Tibial nerve (tissue), 4 donors: ENCODE data around the gene DTNB. TPM values are rescaled to one million over a fixed set of nuclear protein-coding genes. Genes with fewer than 3 reads are reported as not detected.
A peak's percentile ranks its signal among the peaks of the same experiment; 100 is the strongest.

Experiments
- DNase-seq, 2 donors: peaks; one replicate each; pipeline ENCODE4 v3.0.0-alpha.2; 2019; ENCODE audit warnings: low spot score in 2 of 2
- H3K27ac ChIP-seq, 4 donors: fragments of 200-600 bp; sonication (generic) in 3 of 4; one replicate each; pipeline ENCODE4 v1.5.1; 2017 to 2019; ENCODE audit warnings: mild to moderate bottlenecking in 1 of 4
- H3K27me3 ChIP-seq, 2 donors: fragments of 200-600 bp; sonication (generic) in 1 of 2; one replicate each; pipeline versions ENCODE4 v1.5.1 to v1.6.0; 2017 to 2019
- H3K36me3 ChIP-seq, 3 donors: fragments of 200-600 bp; sonication (generic); one replicate each; pipeline ENCODE4 v1.5.1; 2018 to 2019
- H3K4me1 ChIP-seq, 4 donors: fragments of 200-600 bp; sonication (generic) in 3 of 4; one replicate each; pipeline ENCODE4 v1.5.1; 2017 to 2019
- H3K4me3 ChIP-seq, 4 donors: fragments of 200-600 bp; sonication (generic) in 3 of 4; one replicate each; pipeline ENCODE4 v1.5.1; 2017 to 2019; ENCODE audit warnings: mild to moderate bottlenecking in 1 of 4, moderate library complexity in 1 of 4
- H3K9me3 ChIP-seq, 4 donors: fragments of 200-600 bp; sonication (generic) in 3 of 4; one replicate each; pipeline ENCODE4 v1.5.1; 2017 to 2019
- CTCF ChIP-seq, 5 experiments: fragments of 200-600 bp in 3 of 5; fragments of 450-650 bp in 2 of 5; sonication (generic) in 3 of 5; IDR thresholded peaks; one replicate each; pipeline ENCODE4 v1.5.1; 2016 to 2019; ENCODE audit warnings: antibody characterized with exemption in 5 of 5, mild to moderate bottlenecking in 3 of 5, moderate library complexity in 2 of 5
- EP300 ChIP-seq, 2 donors: sonication (generic); formaldehyde crosslinking; IDR thresholded peaks; one replicate each; pipeline ENCODE4 v1.6.1; 2017; ENCODE audit warnings: antibody characterized with exemption in 2 of 2, mild to moderate bottlenecking in 1 of 2
- POLR2A ChIP-seq, 2 donors: fragments of 450-650 bp; IDR thresholded peaks; one replicate each; pipeline ENCODE4 v1.6.1; 2017; ENCODE audit warnings: antibody characterized with exemption in 2 of 2, mild to moderate bottlenecking in 2 of 2, moderate library complexity in 2 of 2
- WGBS, 2 donors: methylation state at CpG; one replicate each; pipeline ENCODE4 v1.1.5; 2018; 5-methylcytosine and 5-hydroxymethylcytosine counted together
- total RNA-seq, 4 donors: library from RNA; depleted of rRNA; stranded (reverse); fragments of >200 nt; gene quantifications; one replicate each; pipeline ENCODE4 v1.1.0, GENCODE V29; 2016

The DTNB gene
- total RNA-seq, 4 donors from 2014 or later, result 9.4 to 18.6 (median 13.1) TPM

- DNase-seq, result peak in 1 of 2 donors; percentile 55
- Histone ChIP-seq H3K27ac (peak overlapping the region in 1 of 4 donors; percentile 6), H3K4me1 (peaks cover 0 to 15% (median 4%) of the 10 kb centered on the region in 4 donors), H3K4me3 (peak overlapping the region in 3 of 4 donors; percentile 0 to 27 (median 13)), H3K9me3 (no peaks in the 10 kb centered on the region), H3K36me3 (no peaks in the 10 kb centered on the region), H3K27me3 (no peaks in the 10 kb centered on the region)
- 43 to 44% methylated on average over 10 of the region's 10 CpGs for WGBS, 2 donors
- no peak for TF ChIP-seq EP300 (IDR thresholded peaks at IDR 0.05)
- peak; percentile 72 to 83 (median 78) for TF ChIP-seq CTCF (IDR thresholded peaks at IDR 0.05)
Measured at GRCh38 chr2:25521665-25522387, 151.6 kb downstream of the DTNB start.

- no peak for TF ChIP-seq CTCF (IDR thresholded peaks at IDR 0.05)
- TF ChIP-seq EP300 (IDR thresholded peaks at IDR 0.05), result no peak
- TF ChIP-seq POLR2A (IDR thresholded peaks at IDR 0.05), result no peak
- Histone ChIP-seq H3K36me3 (no peaks in the 10 kb centered on the region), H3K9me3 (no peaks in the 10 kb centered on the region), H3K4me1 (peaks cover 0 to 15% (median 4%) of the 10 kb centered on the region in 4 donors), H3K27ac (no peak overlapping the region), H3K4me3 (no peak overlapping the region), H3K27me3 (no peaks in the 10 kb centered on the region)
- WGBS, 2 donors, result 63 to 67% methylated on average over 4 of the region's 4 CpGs
- no peak for DNase-seq
Measured at GRCh38 chr2:25521126-25521525, 152.3 kb downstream of the DTNB start.

- TF ChIP-seq POLR2A (IDR thresholded peaks at IDR 0.05) (no peak), CTCF (IDR thresholded peaks at IDR 0.05) (no peak), EP300 (IDR thresholded peaks at IDR 0.05) (no peak)
- Histone ChIP-seq H3K4me1 (peaks cover 0 to 15% (median 4%) of the 10 kb centered on the region in 4 donors), H3K4me3 (no peak overlapping the region), H3K27me3 (no peaks in the 10 kb centered on the region), H3K27ac (no peak overlapping the region), H3K9me3 (no peaks in the 10 kb centered on the region), H3K36me3 (no peaks in the 10 kb centered on the region)
- no peak for DNase-seq
- 60 to 67% methylated on average over 4 of the region's 4 CpGs for WGBS, 2 donors
Measured at GRCh38 chr2:25517701-25518100, 155.7 kb downstream of the DTNB start.

- Histone ChIP-seq H3K27me3 (no peaks in the 10 kb centered on the region), H3K9me3 (no peaks in the 10 kb centered on the region), H3K4me3 (no peak overlapping the region), H3K36me3 (no peaks in the 10 kb centered on the region), H3K27ac (no peak overlapping the region), H3K4me1 (peaks cover 0 to 7% (median 0%) of the 10 kb centered on the region in 4 donors)
- no peak for DNase-seq
- TF ChIP-seq POLR2A (IDR thresholded peaks at IDR 0.05), result no peak
- no peak for TF ChIP-seq EP300 (IDR thresholded peaks at IDR 0.05)
- no peak for TF ChIP-seq CTCF (IDR thresholded peaks at IDR 0.05)
- 74 to 78% methylated on average over 3 of the region's 3 CpGs for WGBS, 2 donors
Measured at GRCh38 chr2:25514043-25514637, 159.2 kb downstream of the DTNB start.

GRCh38 chr2:25512707-25513106 lies 160.7 kb downstream of the DTNB start:
- TF ChIP-seq EP300 (IDR thresholded peaks at IDR 0.05) (no peak), CTCF (IDR thresholded peaks at IDR 0.05) (no peak), POLR2A (IDR thresholded peaks at IDR 0.05) (no peak)
- no peaks in the 10 kb centered on the region for H3K36me3 ChIP-seq
- no peak for DNase-seq
- H3K27ac ChIP-seq, result no peak overlapping the region
- WGBS, 2 donors, result 74 to 77% methylated on average over 3 of the region's 3 CpGs
- H3K27me3 ChIP-seq, result no peaks in the 10 kb centered on the region
- H3K4me3 ChIP-seq, result no peak overlapping the region
- peaks cover 0 to 5% (median 0%) of the 10 kb centered on the region in 4 donors for H3K4me1 ChIP-seq
- no peaks in the 10 kb centered on the region for H3K9me3 ChIP-seq
